Stomach (tissue), 9 donors: ENCODE data around the gene TMEM167B. TPM values are rescaled to one million over a fixed set of nuclear protein-coding genes. Genes with fewer than 3 reads are reported as not detected.

Experiments used
- DNase-seq, 2 donors: peaks; one replicate each; pipeline versions ENCODE4 v3.0.0 to v3.0.0-alpha.2; 2013 to 2019
- H3K27ac ChIP-seq, 5 donors: fragments of 200-600 bp in 4 of 5; sonication (generic) in 4 of 5; one replicate each; pipeline ENCODE4 v1.5.1; 2013 to 2019; ENCODE audit warnings: mild to moderate bottlenecking in 1 of 5, moderate library complexity in 1 of 5
- H3K27me3 ChIP-seq, 3 donors: fragments of 200-600 bp; sonication (generic); one replicate each; pipeline ENCODE4 v1.5.1; 2017 to 2019; ENCODE audit warnings: mixed run types in 1 of 3
- H3K36me3 ChIP-seq, 4 donors: fragments of 200-600 bp; sonication (generic); 1 replicate in 3 of 4; 2 replicates in 1 of 4; pipeline ENCODE4 v1.5.1; 2016 to 2019
- H3K4me1 ChIP-seq, 4 donors: fragments of 200-600 bp; sonication (generic); one replicate each; pipeline ENCODE4 v1.5.1; 2016 to 2019
- H3K4me3 ChIP-seq, 4 donors: fragments of 200-600 bp; sonication (generic) in 3 of 4; one replicate each; pipeline ENCODE4 v1.5.1; 2016 to 2019; ENCODE audit warnings: mild to moderate bottlenecking in 1 of 4
- H3K9me3 ChIP-seq, 4 donors: fragments of 200-600 bp; sonication (generic); one replicate each; pipeline ENCODE4 v1.5.1; 2016 to 2019
- CTCF ChIP-seq, 7 experiments: fragments of 450-650 bp in 4 of 7; fragments of 200-600 bp in 3 of 7; sonication (generic) in 3 of 7; IDR thresholded peaks; one replicate each; pipeline ENCODE4 v1.5.1; 2016 to 2019; ENCODE audit warnings: antibody characterized with exemption in 7 of 7, control low read depth in 2 of 7, mild to moderate bottlenecking in 1 of 7
- EP300 ChIP-seq: sonication (generic); formaldehyde crosslinking; IDR thresholded peaks from one replicate; pipeline ENCODE4 v1.6.1; 2017; ENCODE audit warnings: antibody characterized with exemption
- POLR2A ChIP-seq, 4 donors: fragments of 450-650 bp; IDR thresholded peaks; one replicate each; pipeline ENCODE4 v1.6.1; 2016; ENCODE audit warnings: antibody characterized with exemption in 4 of 4, control low read depth in 2 of 4, mild to moderate bottlenecking in 1 of 4, moderate library complexity in 1 of 4
- POLR2AphosphoS5 ChIP-seq, 3 donors: sonication (generic); formaldehyde crosslinking; IDR thresholded peaks; one replicate each; pipeline ENCODE4 v1.6.1; 2016; ENCODE audit warnings: antibody characterized with exemption in 3 of 3
- WGBS, 5 donors: extraction: QIAGEN DNeasy Blood & Tissue Kit in 3 of 5; methylation state at CpG; one replicate each; pipeline versions ENCODE4 v1.1.5 to v1.1.7; 2013 to 2018; 5-methylcytosine and 5-hydroxymethylcytosine counted together
- intact Hi-C: fragments of 100-400 bp; cut with DNase I; formaldehyde crosslinking; loops from one replicate; pipeline ENCODE4 v1.15.1; 2023; ENCODE audit warnings: low total_unique reads
- polyA plus RNA-seq, 3 donors: library from polyadenylated mRNA; stranded (reverse); fragments of 200-250 nt; gene quantifications; one replicate each; pipeline ENCODE4 v1.2.3, GENCODE V29; 2013
- total RNA-seq, 5 donors: library from RNA; depleted of rRNA; stranded (reverse); fragments of >200 nt; gene quantifications; one replicate each; pipeline versions ENCODE4 v1.1.0 to v1.2.3, GENCODE V29; 2014 to 2016
- donor health status: healthy with polysubstance abuse.
- donor health status: Bipolar disorder and iron deficiency.
- donor health status: healthy.

TMEM167B gene
- total and polyA plus RNA-seq, 8 donors = 2.9 to 70.1 (median 26.9) TPM; not detected in 1

DNA sequence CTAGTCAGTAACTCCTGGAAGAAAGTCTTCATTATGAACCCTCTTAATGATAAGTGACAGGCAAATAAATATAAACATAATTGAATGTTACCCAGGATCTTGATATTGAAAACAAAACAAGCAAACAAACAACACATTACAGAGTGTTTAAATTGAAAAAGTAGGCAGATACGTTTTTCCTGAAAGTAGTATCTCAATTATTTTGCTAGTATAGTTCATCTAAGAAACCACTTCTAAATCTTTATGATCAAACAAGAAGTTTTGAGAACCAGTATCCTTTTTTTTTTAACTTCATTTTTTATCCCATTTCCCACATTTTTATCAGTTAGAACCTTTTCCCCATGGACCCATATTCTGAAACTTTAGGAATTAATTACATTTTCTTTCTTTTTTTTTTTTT lies 45.0 kb upstream of the TMEM167B start:
- intact Hi-C loops = no loop called here
- no peaks in the 10 kb centered on the region for H3K36me3 ChIP-seq
- H3K4me3 ChIP-seq = no peak overlapping the region
- no peaks in the 10 kb centered on the region for H3K27me3 ChIP-seq
- H3K4me1 ChIP-seq = peaks cover 7 to 10% (median 8%) of the 10 kb centered on the region in 4 donors
- WGBS, 5 donors = 52 to 69% (median 56%) methylated on average over 1 of the region's 1 CpG
- no peaks in the 10 kb centered on the region for H3K9me3 ChIP-seq
- TF ChIP-seq CTCF (IDR thresholded peaks at IDR 0.05) = no peak
- TF ChIP-seq POLR2AphosphoS5 (IDR thresholded peaks at IDR 0.05) = no peak
- no peak for TF ChIP-seq EP300
- TF ChIP-seq POLR2A (IDR thresholded peaks at IDR 0.05) = no peak
- H3K27ac ChIP-seq = no peak overlapping the region
- no peak for DNase-seq

DNA sequence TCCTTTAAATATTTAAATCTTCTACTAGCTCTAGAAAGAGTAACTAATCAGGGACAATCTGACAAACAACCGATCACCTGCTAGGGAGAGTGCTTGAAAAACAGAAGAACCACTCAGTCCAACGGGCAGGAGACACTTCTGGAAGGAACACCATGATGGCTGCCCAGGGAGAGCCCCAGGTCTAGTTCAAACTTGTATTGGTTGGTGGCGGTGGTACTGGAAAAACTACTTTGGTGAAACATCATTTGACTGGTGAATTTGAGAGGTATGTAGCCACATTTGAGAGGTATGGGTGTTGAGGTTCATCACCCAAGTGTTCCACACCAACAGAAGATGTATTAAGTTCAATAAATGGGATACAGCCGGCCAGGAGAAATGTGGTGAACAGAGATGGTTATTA lies 43.9 kb upstream of the TMEM167B start:
- H3K27me3 ChIP-seq = no peaks in the 10 kb centered on the region
- intact Hi-C loops = no loop called here
- TF ChIP-seq POLR2A (IDR thresholded peaks at IDR 0.05) (no peak), EP300 (no peak), POLR2AphosphoS5 (IDR thresholded peaks at IDR 0.05) (no peak), CTCF (IDR thresholded peaks at IDR 0.05) (no peak)

DNA sequence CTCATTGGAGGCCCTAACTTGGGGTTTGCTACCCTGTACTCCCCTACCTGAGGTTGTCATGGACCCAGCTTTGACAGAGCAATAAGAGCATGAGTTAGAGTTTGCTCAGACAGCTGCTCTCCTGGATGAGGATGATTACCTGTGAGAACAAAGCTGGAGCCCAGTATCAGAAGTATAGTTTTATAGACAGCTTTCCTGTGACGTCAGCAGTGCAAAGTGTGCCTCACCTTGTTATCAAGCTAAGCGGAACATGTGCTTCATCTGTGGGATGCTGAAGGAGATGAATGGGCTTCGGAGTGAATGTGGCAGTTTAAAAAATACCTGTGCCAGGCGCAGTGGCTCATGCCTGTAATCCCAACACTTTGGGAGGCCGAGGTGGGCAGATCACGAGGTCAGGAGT lies 43.2 kb upstream of the TMEM167B start:
- H3K4me3 ChIP-seq = no peak overlapping the region
- no peak overlapping the region for H3K27ac ChIP-seq
- 70 to 83% (median 76%) methylated on average over 6 of the region's 6 CpGs for WGBS, 5 donors
- no peak for DNase-seq
- no peaks in the 10 kb centered on the region for H3K27me3 ChIP-seq
- intact Hi-C loops = no loop called here
- H3K4me1 ChIP-seq = peaks cover 0 to 5% (median 4%) of the 10 kb centered on the region in 4 donors
- H3K36me3 ChIP-seq = no peaks in the 10 kb centered on the region
- no peak for TF ChIP-seq POLR2A (IDR thresholded peaks at IDR 0.05)
- TF ChIP-seq EP300 = no peak
- TF ChIP-seq CTCF (IDR thresholded peaks at IDR 0.05) = no peak
- no peak for TF ChIP-seq POLR2AphosphoS5 (IDR thresholded peaks at IDR 0.05)
- no peaks in the 10 kb centered on the region for H3K9me3 ChIP-seq

More for the DNA sequence above, 43.9 kb upstream of the TMEM167B start:
- H3K4me3 ChIP-seq = no peak overlapping the region
- no peak for DNase-seq
- no peaks in the 10 kb centered on the region for H3K36me3 ChIP-seq
- WGBS, 5 donors = 71 to 82% (median 75%) methylated on average over 4 of the region's 4 CpGs
- H3K9me3 ChIP-seq = no peaks in the 10 kb centered on the region
- peaks cover 0 to 6% (median 4%) of the 10 kb centered on the region in 4 donors for H3K4me1 ChIP-seq
- no peak overlapping the region for H3K27ac ChIP-seq

GRCh38 chr1:109048335-109048734 lies 42.2 kb upstream of the TMEM167B start:
- intact Hi-C loops = no loop called here

More at GRCh38 chr1:109048335-109048734, 42.2 kb upstream of the TMEM167B start:
- no peak for DNase-seq
- WGBS, 5 donors = 16 to 39% (median 31%) methylated on average over 2 of the region's 2 CpGs
- Histone ChIP-seq H3K4me1 (no peaks in the 10 kb centered on the region), H3K9me3 (no peaks in the 10 kb centered on the region), H3K36me3 (no peaks in the 10 kb centered on the region), H3K27me3 (no peaks in the 10 kb centered on the region), H3K4me3 (no peak overlapping the region), H3K27ac (no peak overlapping the region)
- no peak for TF ChIP-seq CTCF (IDR thresholded peaks at IDR 0.05)
- TF ChIP-seq POLR2A (IDR thresholded peaks at IDR 0.05) = no peak
- TF ChIP-seq POLR2AphosphoS5 (IDR thresholded peaks at IDR 0.05) = no peak
- no peak for TF ChIP-seq EP300
